B cell (primary cell): ENCODE measurements around the gene KCNH1.

Experiments
- CTCF ChIP-seq: fragments of 200-600 bp; IDR thresholded peaks from one replicate; pipeline ENCODE4 v1.8.0; 2022; ENCODE audit warnings: antibody characterized with exemption, mild to moderate bottlenecking
- EZH2 ChIP-seq: IDR thresholded peaks from 2 replicates; pipeline ENCODE4 v1.6.1; 2012; ENCODE audit warnings: borderline replicate concordance, low read depth, mild to moderate bottlenecking, moderate library complexity, low read length; ENCODE audit not compliant: insufficient read depth, poor library complexity, severe bottlenecking

GRCh38 chr1:210797422-210797821 lies 336.5 kb downstream of the KCNH1 start:
- TF ChIP-seq CTCF: no peak
- TF ChIP-seq EZH2: no peak
